Measurements from ENCODE around the gene YPEL3.

GRCh38 chr16:30082545-30083090 lies 13.4 kb downstream of the YPEL3 start:
- TF ChIP-seq POLR2A (IDR thresholded peaks at IDR 0.05; ENCODE audit: low read depth, low read length), result no peak
- TF ChIP-seq TAF1 (IDR thresholded peaks at IDR 0.05; ENCODE audit: low read depth, low read length), result no peak
- no peak for TF ChIP-seq POU2F2 (IDR thresholded peaks at IDR 0.05; ENCODE audit: low read depth, low read length)
- TF ChIP-seq POLR2AphosphoS5 (IDR thresholded peaks at IDR 0.05; ENCODE audit: low read depth, low read length), result no peak
- TF ChIP-seq PAX5 (IDR thresholded peaks at IDR 0.05; ENCODE audit: insufficient read depth, low read length, severe bottlenecking), result no peak

All from GM12891 (cell line).